H1 (cell line): ENCODE measurements around the gene DIP2C. TPM values are rescaled to one million over a fixed set of nuclear protein-coding genes. Genes with fewer than 3 reads are reported as not detected.

ENCODE experiments used
- CTCF ChIA-PET: fragments of 300-600 bp; sonication (Branson Sonifier 250); formaldehyde crosslinking; loops from one replicate; lab custom pipeline; 2021; ENCODE audit not compliant: partially characterized antibody; lab: Charles Lee
- POLR2A ChIA-PET: fragments of 300-600 bp; sonication (Branson Sonifier 250); formaldehyde crosslinking; loops from one replicate; lab custom pipeline; 2021; ENCODE audit warnings: inconsistent platforms; ENCODE audit not compliant: partially characterized antibody; lab: Charles Lee
- DNase-seq, 2 experiments: peaks; one replicate each; pipeline versions ENCODE4 v3.0.0 to v3.0.0-alpha.2; 2010 to 2022; ENCODE audit warnings: low spot score in 2 of 2, low read depth in 1 of 2, mixed read lengths in 1 of 2
- FAIRE-seq: peaks from 2 replicates; lab custom pipeline; 2011; peaks lifted over from hg19 to GRCh38; lab: Jason Lieb, UNC
- H2AFZ ChIP-seq: 2 replicates; pipeline ENCODE4 v1.8.1; 2012; ENCODE audit warnings: low read length, inconsistent platforms
- H2AK5ac ChIP-seq: 2 replicates; pipeline ENCODE4 v1.6.1; 2013; ENCODE audit warnings: low read depth, low read length
- H2BK120ac ChIP-seq: replicated peaks from 2 replicates; pipeline ENCODE3; 2013; ENCODE audit warnings: low read depth, low read length, inconsistent platforms
- H2BK12ac ChIP-seq: 2 replicates; pipeline ENCODE4 v1.6.1; 2013; ENCODE audit warnings: low read depth, low read length
- H2BK15ac ChIP-seq: 2 replicates; pipeline ENCODE4 v1.6.1; 2013; ENCODE audit warnings: low read length
- H2BK20ac ChIP-seq: 2 replicates; pipeline ENCODE4 v1.6.1; 2013; ENCODE audit warnings: low read length
- H2BK5ac ChIP-seq: 2 replicates; pipeline ENCODE4 v1.6.1; 2013; ENCODE audit warnings: low read depth, low read length
- H3K14ac ChIP-seq: 2 replicates; pipeline ENCODE4 v1.6.1; 2013; ENCODE audit warnings: inconsistent platforms; ENCODE audit not compliant: insufficient read length
- H3K18ac ChIP-seq: 2 replicates; pipeline ENCODE4 v1.6.1; 2013; ENCODE audit warnings: low read length; ENCODE audit errors: extremely low read depth
- H3K23ac ChIP-seq: 2 replicates; pipeline ENCODE4 v1.6.1; 2013; ENCODE audit warnings: inconsistent platforms; ENCODE audit not compliant: insufficient read length
- H3K23me2 ChIP-seq: 2 replicates; pipeline ENCODE4 v1.6.1; 2013; ENCODE audit warnings: low read depth, low read length
- H3K27ac ChIP-seq: 2 replicates; pipeline ENCODE4 v1.6.1; 2011; ENCODE audit warnings: low read depth, low read length, inconsistent platforms
- H3K27me3 ChIP-seq, 4 experiments: replicated peaks in 1 of 4; 1 replicate in 1 of 4; 2 replicates in 3 of 4; pipeline versions ENCODE4 v1.6.1 to v1.8.1; 2011 to 2013; ENCODE audit warnings: low read length in 3 of 4, mild to moderate bottlenecking in 3 of 4, inconsistent platforms in 2 of 4, mixed read lengths in 2 of 4, moderate library complexity in 1 of 4; ENCODE audit not compliant: control insufficient read depth in 3 of 4, insufficient read depth in 3 of 4; ENCODE audit errors: extremely low read depth in 1 of 4
- H3K36me3 ChIP-seq, 4 experiments: 2 replicates each; pipeline versions ENCODE4 v1.6.1 to v1.8.1; 2011 to 2013; ENCODE audit warnings: mild to moderate bottlenecking in 4 of 4, low read length in 3 of 4, moderate library complexity in 2 of 4, control low read depth in 1 of 4, inconsistent platforms in 1 of 4; ENCODE audit not compliant: insufficient read depth in 4 of 4, control insufficient read depth in 2 of 4
- H3K4ac ChIP-seq: replicated peaks from 2 replicates; pipeline ENCODE3; 2013; ENCODE audit warnings: low read length, low read depth, mixed read lengths, inconsistent platforms; ENCODE audit not compliant: insufficient read length
- H3K4me1 ChIP-seq, 4 experiments: replicated peaks in 1 of 4; 1 replicate in 1 of 4; 2 replicates in 3 of 4; pipeline versions ENCODE4 v1.6.1 to v1.8.1; 2011 to 2013; ENCODE audit warnings: low read length in 3 of 4, inconsistent platforms in 2 of 4, mixed read lengths in 1 of 4; ENCODE audit not compliant: insufficient read depth in 4 of 4, control insufficient read depth in 3 of 4
- H3K4me2 ChIP-seq, 2 experiments: 2 replicates each; pipeline versions ENCODE4 v1.6.1 to v1.8.1; 2011 to 2013; ENCODE audit warnings: low read depth in 2 of 2, low read length in 2 of 2, control low read depth in 1 of 2, inconsistent platforms in 1 of 2, mild to moderate bottlenecking in 1 of 2; ENCODE audit not compliant: insufficient read depth in 1 of 2
- H3K4me3 ChIP-seq, 4 experiments: fragments of 200-600, 300-600 bp in 1 of 4; sonication (generic), shearing (Covaris generic), sonication (Bioruptor Twin) in 1 of 4; 2 replicates each; pipeline versions ENCODE4 v1.5.1 to v1.8.1; 2011 to 2016; ENCODE audit warnings: low read length in 4 of 4, low read depth in 3 of 4, control low read depth in 2 of 4, inconsistent platforms in 2 of 4, mild to moderate bottlenecking in 2 of 4, mixed read lengths in 1 of 4, moderate library complexity in 1 of 4; ENCODE audit not compliant: insufficient read depth in 2 of 4; ENCODE audit errors: extremely low read depth in 1 of 4
- H3K56ac ChIP-seq: replicated peaks from 2 replicates; pipeline ENCODE3; 2013; ENCODE audit warnings: low read depth, mild to moderate bottlenecking, mixed read lengths, low read length, inconsistent platforms; ENCODE audit not compliant: insufficient read length
- H3K79me1 ChIP-seq: 2 replicates; pipeline ENCODE4 v1.6.1; 2013; ENCODE audit warnings: low read depth, low read length, control low read depth
- H3K79me2 ChIP-seq, 2 experiments: 2 replicates each; pipeline versions ENCODE4 v1.6.1 to v1.8.1; 2012 to 2013; ENCODE audit warnings: low read length in 2 of 2, mild to moderate bottlenecking in 2 of 2, inconsistent platforms in 1 of 2; ENCODE audit not compliant: insufficient read depth in 2 of 2, control insufficient read depth in 1 of 2
- H3K9ac ChIP-seq, 4 experiments: replicated peaks in 1 of 4; 1 replicate in 1 of 4; 2 replicates in 3 of 4; pipeline versions ENCODE4 v1.6.1 to v1.8.1; 2011 to 2013; ENCODE audit warnings: low read depth in 3 of 4, low read length in 3 of 4, control low read depth in 2 of 4, mild to moderate bottlenecking in 2 of 4, moderate library complexity in 2 of 4, inconsistent platforms in 1 of 4; ENCODE audit errors: extremely low read depth in 1 of 4
- H3K9me3 ChIP-seq, 2 experiments: 2 replicates each; pipeline versions ENCODE4 v1.6.1 to v1.8.1; 2012 to 2013; ENCODE audit warnings: mild to moderate bottlenecking in 2 of 2, moderate library complexity in 2 of 2, control low read depth in 1 of 2, inconsistent platforms in 1 of 2, low read depth in 1 of 2, low read length in 1 of 2, mixed read lengths in 1 of 2; ENCODE audit not compliant: insufficient read depth in 2 of 2
- H4K20me1 ChIP-seq, 2 experiments: replicated peaks in 1 of 2; 2 replicates each; pipeline versions ENCODE3 to v1.8.1; 2011 to 2013; ENCODE audit warnings: inconsistent platforms in 2 of 2, low read length in 2 of 2, mild to moderate bottlenecking in 1 of 2; ENCODE audit not compliant: insufficient read depth in 2 of 2, control insufficient read depth in 1 of 2
- H4K5ac ChIP-seq: 2 replicates; pipeline ENCODE4 v1.6.1; 2013; ENCODE audit warnings: low read length, low read depth, mixed read lengths, inconsistent platforms; ENCODE audit not compliant: insufficient read length
- H4K8ac ChIP-seq: 2 replicates; pipeline ENCODE4 v1.8.0; 2013; ENCODE audit warnings: mild to moderate bottlenecking, moderate library complexity, low read length, inconsistent platforms; ENCODE audit not compliant: insufficient read depth; ENCODE audit errors: extremely low read depth
- H4K91ac ChIP-seq: replicated peaks from 2 replicates; pipeline ENCODE3; 2013; ENCODE audit warnings: low read length, mixed read lengths, inconsistent platforms; ENCODE audit not compliant: insufficient read length
- CHD2 ChIP-seq: IDR thresholded peaks from 2 replicates; pipeline ENCODE4 v1.6.1; 2012; ENCODE audit warnings: low read length, improper control_type of control experiment
- MAFK ChIP-seq: IDR thresholded peaks from 2 replicates; pipeline ENCODE4 v1.6.1; 2012; ENCODE audit warnings: low read depth, mild to moderate bottlenecking, improper control_type of control experiment, low read length
- WGBS, 2 experiments: shearing (Covaris generic) in 1 of 2; methylation state at CpG; one replicate each; pipeline versions ENCODE4 v1.1.6 to v1.1.7; 2013 to 2015; ENCODE audit warnings: low lambda C conversion rate in 2 of 2, mixed read lengths in 2 of 2, inconsistent platforms in 1 of 2, low coverage in 1 of 2, missing lambda C conversion rate in 1 of 2; ENCODE audit not compliant: insufficient replicate concordance in 2 of 2, insufficient coverage in 1 of 2, insufficient read length in 1 of 2; ENCODE audit errors: extremely low coverage in 1 of 2, missing lambda C conversion rate in 1 of 2; 5-methylcytosine and 5-hydroxymethylcytosine counted together
- polyA plus RNA-seq, 7 experiments: library from polyadenylated mRNA; depleted of rRNA in 3 of 7; stranded (reverse) in 5 of 7; unstranded in 2 of 7; fragments of >200 nt in 5 of 7; fragments of 200-250 nt in 2 of 7; gene quantifications; 1 replicate in 5 of 7; 2 replicates in 1 of 7; 4 replicates in 1 of 7; pipeline versions ENCODE4 v1.2.1 to v1.2.3, GENCODE V29; 2011 to 2013; ENCODE audit warnings: missing spikeins in 2 of 7, mixed read lengths in 2 of 7
- total RNA-seq: library from RNA; stranded (reverse); fragmentation: NEBNext Ultra II Directional; extraction: Animal tissue kit (Norgen Biotek cat#: 25700); gene quantifications from 2 replicates; pipeline ENCODE4 v1.2.1, GENCODE V29; 2021

The DIP2C gene
- total and polyA plus RNA-seq, 2 of the 8 experiments (the other 6 are each of a cell fraction or from before 2014, with no cell fraction given), result 3.8 to 9.3 TPM

- Histone ChIP-seq H4K20me1 (peaks cover 2 to 8% of the 10 kb centered on the region in 2 experiments), H3K27ac (no peak overlapping the region), H4K5ac (no peak overlapping the region), H3K23me2 (no peaks in the 10 kb centered on the region), H3K9ac (no peak overlapping the region), H2BK20ac (no peak overlapping the region), H3K79me2 (no peaks in the 10 kb centered on the region), H3K4me2 (no peak overlapping the region), H3K79me1 (peaks cover 3% of the 10 kb centered on the region; the same call in 1 of the 2 replicates), H3K36me3 (no peaks in the 10 kb centered on the region), H3K27me3 (no peaks in the 10 kb centered on the region), H3K9me3 (no peaks in the 10 kb centered on the region), H2BK120ac (no peak overlapping the region), H3K23ac (no peak overlapping the region), H4K8ac (no peak overlapping the region), H4K91ac (no peak overlapping the region), H3K14ac (no peak overlapping the region), H2AFZ (no peak overlapping the region), H3K56ac (no peak overlapping the region), H2BK5ac (no peak overlapping the region), H3K4ac (no peak overlapping the region), H3K4me1 (no peaks in the 10 kb centered on the region; a peak in 2 of 7 replicates), H2BK15ac (no peak overlapping the region), H3K18ac (no peak overlapping the region), H2AK5ac (no peak overlapping the region), H3K4me3 (no peak overlapping the region), H2BK12ac (no peak overlapping the region)
- ChIA-PET CTCF (no interaction called here), POLR2A (interaction anchor here (0.6 kb wide), 1 partner anchor 399 kb away, joined by 5 read pairs; no protein-coding TSS in a partner anchor)
- no peak for DNase-seq
- 89% methylated on average over 7 of the region's 10 CpGs; no CpG with 5 or more reads in 1 of the 2 experiments for WGBS, 2 experiments
- TF ChIP-seq MAFK, result no peak
- TF ChIP-seq CHD2, result no peak
- FAIRE-seq, result no peak
These were observed 172.7 kb downstream of the DIP2C start for GRCh38 chr10:516764-517163.
